Measurements from ENCODE around the gene SPEM2. TPM values are rescaled to one million over a fixed set of nuclear protein-coding genes. Genes with fewer than 3 reads are reported as not detected.

Gene SPEM2
- total and polyA plus RNA-seq, 2 of the 8 experiments (the other 6 are each of a cell fraction or from before 2014, with no cell fraction given), result 0.03 TPM; not detected in 1

DNA sequence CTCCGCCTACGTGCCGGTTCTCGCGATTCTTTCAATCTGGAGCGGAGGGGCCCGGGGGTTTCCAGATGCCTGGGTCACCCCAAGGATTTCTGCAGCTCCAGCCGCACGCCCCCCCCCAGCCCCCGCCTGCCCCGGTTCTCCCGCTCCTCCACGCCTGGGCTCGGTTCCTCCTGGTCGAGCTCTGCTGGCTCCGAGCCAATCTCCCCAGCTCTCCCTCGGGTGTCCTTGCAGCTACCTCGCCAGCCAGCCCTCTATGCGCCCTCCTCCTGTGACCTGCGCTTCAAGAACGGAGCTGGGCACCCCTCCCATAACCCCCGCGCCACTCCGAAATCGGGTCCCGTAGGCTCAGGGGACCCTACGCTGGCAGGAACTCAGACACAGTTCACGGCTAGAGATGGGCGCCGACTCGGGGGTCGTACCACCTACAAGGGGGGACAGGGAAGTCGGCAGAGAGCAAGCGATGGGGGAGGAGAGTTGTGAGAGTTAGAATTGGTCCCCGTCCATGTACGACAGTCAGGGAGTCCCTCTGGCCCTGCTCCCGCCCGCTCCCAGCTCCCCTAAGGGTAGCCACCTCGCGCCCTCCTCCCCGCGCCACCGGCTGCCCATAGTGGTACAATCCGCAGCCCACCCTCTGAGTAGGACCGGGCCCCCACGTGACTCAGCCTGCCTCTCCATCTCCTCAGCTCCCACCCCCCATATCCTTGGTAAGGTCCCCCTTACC lies 14.9 kb downstream of the SPEM2 start:
- Histone ChIP-seq H3K79me1 (ENCODE audit: low read depth, low read length) (no peaks in the 10 kb centered on the region), H2AFZ (ENCODE audit: low read length) (no peak overlapping the region; the same call in 1 of the 2 replicates)
- TF ChIP-seq ASH2L (IDR thresholded peaks at IDR 0.05; ENCODE audit: low read length) (no peak), RAD21 (IDR thresholded peaks at IDR 0.05 in 1 of 2, conservative IDR thresholded peaks at IDR 0.05 in 1 of 2; ENCODE audit: low read depth in 2 of 2, low read length in 2 of 2) (no peak), SIX5 (IDR thresholded peaks at IDR 0.05; ENCODE audit: low read depth, low read length) (peak; percentile 39; the same call in 1 of the 2 replicates), BRCA1 (IDR thresholded peaks at IDR 0.05; ENCODE audit: low read depth, low read length) (peak; percentile 50; the same call in 1 of the 2 replicates), CTBP2 (IDR thresholded peaks at IDR 0.05; ENCODE audit: borderline replicate concordance, insufficient read depth, insufficient read length, low read length) (no peak)
- TF ChIP-seq, protein P1, sequence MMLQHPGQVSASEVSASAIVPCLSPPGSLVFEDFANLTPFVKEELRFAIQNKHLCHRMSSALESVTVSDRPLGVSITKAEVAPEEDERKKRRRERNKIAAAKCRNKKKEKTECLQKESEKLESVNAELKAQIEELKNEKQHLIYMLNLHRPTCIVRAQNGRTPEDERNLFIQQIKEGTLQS (IDR thresholded peaks at IDR 0.05; ENCODE audit: insufficient read depth, low read depth, low read length), result peak; percentile 72; the same call in 1 of the 2 replicates
- TF ChIP-seq, protein P2, sequence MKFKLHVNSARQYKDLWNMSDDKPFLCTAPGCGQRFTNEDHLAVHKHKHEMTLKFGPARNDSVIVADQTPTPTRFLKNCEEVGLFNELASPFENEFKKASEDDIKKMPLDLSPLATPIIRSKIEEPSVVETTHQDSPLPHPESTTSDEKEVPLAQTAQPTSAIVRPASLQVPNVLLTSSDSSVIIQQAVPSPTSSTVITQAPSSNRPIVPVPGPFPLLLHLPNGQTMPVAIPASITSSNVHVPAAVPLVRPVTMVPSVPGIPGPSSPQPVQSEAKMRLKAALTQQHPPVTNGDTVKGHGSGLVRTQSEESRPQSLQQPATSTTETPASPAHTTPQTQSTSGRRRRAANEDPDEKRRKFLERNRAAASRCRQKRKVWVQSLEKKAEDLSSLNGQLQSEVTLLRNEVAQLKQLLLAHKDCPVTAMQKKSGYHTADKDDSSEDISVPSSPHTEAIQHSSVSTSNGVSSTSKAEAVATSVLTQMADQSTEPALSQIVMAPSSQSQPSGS (IDR thresholded peaks at IDR 0.05; ENCODE audit: low read length), result no peak

More for the DNA sequence above, 14.9 kb downstream of the SPEM2 start:
- Histone ChIP-seq H3K9me3 (ENCODE audit: insufficient read depth in 2 of 2, low read depth in 1 of 2, low read length in 1 of 2) (no peaks in the 10 kb centered on the region), H2BK15ac (ENCODE audit: low read length) (no peak overlapping the region), H4K20me1 (replicated peaks in 1 of 2; ENCODE audit: control insufficient read depth in 1 of 2, insufficient read depth in 2 of 2, low read length in 2 of 2) (no peaks in the 10 kb centered on the region), H2AK5ac (ENCODE audit: low read depth, low read length) (no peak overlapping the region), H3K14ac (ENCODE audit: insufficient read length) (no peak overlapping the region), H4K8ac (ENCODE audit: extremely low read depth, insufficient read depth, low read length) (peak overlapping the region; percentile 97; the same call in 1 of the 2 replicates), H3K18ac (ENCODE audit: extremely low read depth, low read length) (peak overlapping the region; percentile 100), H3K79me2 (ENCODE audit: control insufficient read depth in 1 of 2, insufficient read depth in 2 of 2, low read length in 2 of 2) (no peaks in the 10 kb centered on the region), H3K36me3 (ENCODE audit: control insufficient read depth in 2 of 4, insufficient read depth in 4 of 4, low read length in 3 of 4) (no peaks in the 10 kb centered on the region), H2BK20ac (ENCODE audit: low read length) (no peak overlapping the region), H4K5ac (ENCODE audit: insufficient read length, low read depth, low read length) (peak overlapping the region; percentile 95), H3K9ac (replicated peaks in 1 of 4; ENCODE audit: extremely low read depth in 1 of 4, low read depth in 3 of 4, low read length in 3 of 4) (peak overlapping the region; percentile 73 to 95 (median 92)), H2BK120ac (replicated peaks; ENCODE audit: low read depth, low read length) (peak overlapping the region; percentile 57), H3K4me1 (replicated peaks in 1 of 4; ENCODE audit: control insufficient read depth in 3 of 4, insufficient read depth in 4 of 4, low read length in 3 of 4) (peaks cover 3 to 35% (median 17%) of the 10 kb centered on the region in 4 experiments), H3K23me2 (ENCODE audit: low read depth, low read length) (peaks cover 34% of the 10 kb centered on the region), H3K23ac (ENCODE audit: insufficient read length) (no peak overlapping the region), H4K91ac (replicated peaks; ENCODE audit: insufficient read length, low read length) (peak overlapping the region; percentile 94), H3K27me3 (replicated peaks in 1 of 4; ENCODE audit: control insufficient read depth in 3 of 4, extremely low read depth in 1 of 4, insufficient read depth in 3 of 4, low read length in 3 of 4) (peaks cover 2 to 19% (median 13%) of the 10 kb centered on the region in 4 experiments; a peak in 6 of 7 replicates), H2BK12ac (ENCODE audit: low read depth, low read length) (peak overlapping the region; percentile 80; the same call in 1 of the 2 replicates), H3K27ac (ENCODE audit: low read depth, low read length) (peak overlapping the region; percentile 98), H2BK5ac (ENCODE audit: low read depth, low read length) (peak overlapping the region; percentile 90), H3K4me2 (ENCODE audit: insufficient read depth in 1 of 2, low read depth in 2 of 2, low read length in 2 of 2) (peak overlapping the region; percentile 91), H3K4me3 (ENCODE audit: extremely low read depth in 1 of 4, insufficient read depth in 2 of 4, low read depth in 3 of 4, low read length in 4 of 4) (peak overlapping the region; percentile 50 to 83 (median 67)), H3K4ac (replicated peaks; ENCODE audit: insufficient read length, low read depth, low read length) (peak overlapping the region; percentile 58), H3K56ac (replicated peaks; ENCODE audit: insufficient read length, low read depth, low read length) (peak overlapping the region; percentile 92)
- FAIRE-seq, result no peak
- WGBS, 2 experiments (ENCODE audit: extremely low coverage in 1 of 2, insufficient coverage in 1 of 2, insufficient read length in 1 of 2, insufficient replicate concordance in 2 of 2, low coverage in 1 of 2, low lambda C conversion rate in 2 of 2, missing lambda C conversion rate in 1 of 2), result 2% methylated on average over 37 of the region's 46 CpGs; no CpG with 5 or more reads in 1 of the 2 experiments
- ChIA-PET CTCF (ENCODE audit: partially characterized antibody) (interaction anchor here (0.7 to 5.4 kb wide), 19 partner anchors 8 to 144 kb away, joined by 3 to 26 read pairs (median 3); partner anchors contain the start of genes NLGN2, SLC35G6, SPEM2 and TMEM256), POLR2A (ENCODE audit: partially characterized antibody) (interaction anchor here (0.6 to 15.5 kb wide), 24 partner anchors 8 to 247 kb away, joined by 3 to 339 read pairs (median 4); partner anchors contain the start of genes ACAP1, NLGN2, POLR2A and SLC35G6)
- DNase-seq (ENCODE audit: low read depth in 1 of 2, low spot score in 2 of 2), result peak in 1 of 2 experiments; percentile 90

Data from H1 (cell line).